ENCODE data around the gene ADAP1. TPM values are rescaled to one million over a fixed set of nuclear protein-coding genes. Genes with fewer than 3 reads are reported as not detected.

ADAP1 gene
- total RNA-seq, 1 experiment from 2014 or later: 34.0 TPM

DNA sequence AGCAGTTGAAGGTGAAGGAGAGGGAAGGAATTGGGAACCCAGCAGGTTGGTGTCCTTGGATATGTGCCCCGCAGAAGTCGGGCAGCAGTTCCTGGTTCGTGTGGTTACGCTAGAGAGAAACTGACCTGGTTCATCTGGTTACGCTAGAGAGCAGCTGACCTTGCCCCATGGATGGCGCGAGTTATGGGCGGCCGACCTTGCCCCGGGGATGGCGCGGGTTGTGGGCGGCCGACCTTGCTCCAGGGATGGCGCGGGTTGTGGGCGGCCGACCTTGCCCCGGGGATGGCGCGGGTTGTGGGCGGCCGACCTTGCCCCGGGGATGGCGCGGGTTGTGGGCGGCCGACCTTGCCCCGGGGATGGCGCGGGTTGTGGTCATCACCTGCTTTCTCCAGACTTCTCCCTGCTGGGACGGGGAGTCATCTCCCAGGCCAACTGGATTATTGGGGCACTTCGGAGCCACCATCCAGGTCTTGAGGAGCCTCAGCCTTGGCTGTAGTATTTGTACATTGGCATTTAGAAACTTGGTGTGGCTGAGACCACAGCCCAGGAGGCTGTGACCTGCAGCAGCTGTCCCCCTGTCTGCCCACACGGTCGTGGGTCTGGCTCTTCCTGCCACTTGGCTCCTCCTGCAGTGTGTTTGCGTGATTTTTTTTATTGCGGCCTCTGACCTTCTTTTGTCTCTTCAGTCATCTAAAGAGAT is 72.0 kb downstream of the ADAP1 start:
- Histone ChIP-seq H3K27me3 (ENCODE audit: insufficient read depth, low read length) (no peaks in the 10 kb centered on the region), H4K20me1 (ENCODE audit: insufficient read depth) (no peaks in the 10 kb centered on the region; the same call in 1 of the 2 replicates), H3K36me3 (ENCODE audit: control insufficient read depth in 1 of 2, insufficient read depth in 2 of 2, low read length in 2 of 2) (peaks cover 0 to 10% of the 10 kb centered on the region in 2 experiments; a peak in 2 of 4 replicates), H3K9ac (ENCODE audit: low read length) (no peak overlapping the region), H3K9me3 (ENCODE audit: control insufficient read depth in 1 of 2, insufficient read depth in 1 of 2, low read depth in 1 of 2, low read length in 2 of 2) (no peaks in the 10 kb centered on the region), H2AFZ (ENCODE audit: low read depth, low read length, poor library complexity, severe bottlenecking) (no peak overlapping the region), H3K27ac (ENCODE audit: low read depth, low read length) (no peak overlapping the region), H3K9me2 (ENCODE audit: insufficient read depth) (no peaks in the 10 kb centered on the region), H3K4me2 (ENCODE audit: low read length) (no peak overlapping the region), H3K4me1 (ENCODE audit: control insufficient read depth in 1 of 2, insufficient read depth in 2 of 2, low read length in 2 of 2) (peaks cover 4 to 7% of the 10 kb centered on the region in 2 experiments), H3K79me2 (ENCODE audit: insufficient read depth, low read length) (peaks cover 100% of the 10 kb centered on the region), H3K4me3 (replicated peaks in 1 of 2; ENCODE audit: low read depth in 1 of 2, low read length in 2 of 2) (no peak overlapping the region)
- DNase-seq (ENCODE audit: low read depth, low spot score) (no peak), ATAC-seq (no peak)
- no TSS peak for BruUV-seq (replicated peaks)
- RAD21 ChIA-PET (ENCODE audit: low non-redundant PET in 1 of 2, low total read pairs in 2 of 2, uncharacterized antibody in 2 of 2, unreplicated experiment in 2 of 2): no interaction called here
- POLR2A ChIA-PET: no interaction called here
- TF ChIP-seq ZFX (IDR thresholded peaks at IDR 0.05) (no peak), SP1 (IDR thresholded peaks at IDR 0.05; ENCODE audit: low read depth) (no peak)
- intact Hi-C loops (cut with micrococcal nuclease): no loop called here
- CTCF ChIA-PET: no interaction called here

DNA sequence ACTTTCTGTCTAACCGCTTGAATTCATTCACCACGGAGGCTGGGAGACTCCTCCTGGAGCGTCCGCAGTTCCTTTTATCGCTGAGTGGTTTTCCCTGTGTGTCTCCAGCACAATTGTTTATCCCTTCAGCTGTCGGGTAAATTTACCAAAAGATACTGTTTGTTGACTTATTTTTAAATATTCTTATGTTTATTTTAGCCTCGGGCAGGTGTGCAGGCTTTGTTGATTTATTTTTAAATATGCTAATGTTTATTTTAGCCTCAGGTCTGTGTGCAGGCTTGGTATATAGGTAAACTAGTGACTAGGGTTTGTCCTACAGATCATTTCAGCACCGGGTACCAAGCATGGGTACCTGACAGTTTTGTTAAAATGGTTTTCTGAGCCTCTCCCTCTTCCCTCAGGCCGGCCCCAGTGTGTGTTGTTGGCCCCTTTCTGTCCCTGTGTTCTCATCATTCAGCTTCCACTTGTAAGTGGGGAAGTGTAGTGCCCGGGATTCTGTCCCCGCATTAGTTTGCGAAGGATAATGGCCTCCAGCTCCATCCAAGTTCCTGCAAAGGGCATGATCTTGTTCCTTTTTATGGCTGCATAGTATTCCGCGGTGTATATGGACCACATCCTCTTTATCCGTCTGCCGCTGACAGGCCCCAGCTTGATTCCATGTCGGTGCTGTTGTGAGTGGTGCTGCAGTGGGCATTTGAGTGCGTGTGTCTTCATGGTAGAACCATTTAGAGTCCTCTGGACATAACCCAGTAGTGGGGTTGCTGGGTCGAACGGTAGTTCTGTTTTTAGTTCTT is 72.8 kb downstream of the ADAP1 start:
- intact Hi-C loops (cut with micrococcal nuclease): no loop called here
- Histone ChIP-seq H3K27me3 (ENCODE audit: insufficient read depth, low read length) (no peaks in the 10 kb centered on the region), H3K9me2 (ENCODE audit: insufficient read depth) (no peaks in the 10 kb centered on the region), H3K4me3 (replicated peaks in 1 of 2; ENCODE audit: low read depth in 1 of 2, low read length in 2 of 2) (no peak overlapping the region), H3K9me3 (ENCODE audit: control insufficient read depth in 1 of 2, insufficient read depth in 1 of 2, low read depth in 1 of 2, low read length in 2 of 2) (no peaks in the 10 kb centered on the region), H3K9ac (ENCODE audit: low read length) (no peak overlapping the region), H3K36me3 (ENCODE audit: control insufficient read depth in 1 of 2, insufficient read depth in 2 of 2, low read length in 2 of 2) (peaks cover 0 to 9% of the 10 kb centered on the region in 2 experiments; a peak in 2 of 4 replicates), H2AFZ (ENCODE audit: low read depth, low read length, poor library complexity, severe bottlenecking) (no peak overlapping the region), H4K20me1 (ENCODE audit: insufficient read depth) (no peaks in the 10 kb centered on the region; the same call in 1 of the 2 replicates), H3K27ac (ENCODE audit: low read depth, low read length) (no peak overlapping the region), H3K4me1 (ENCODE audit: control insufficient read depth in 1 of 2, insufficient read depth in 2 of 2, low read length in 2 of 2) (peaks cover 4 to 7% of the 10 kb centered on the region in 2 experiments), H3K79me2 (ENCODE audit: insufficient read depth, low read length) (peaks cover 98% of the 10 kb centered on the region), H3K4me2 (ENCODE audit: low read length) (no peak overlapping the region)
- ChIA-PET RAD21 (ENCODE audit: low non-redundant PET in 1 of 2, low total read pairs in 2 of 2, uncharacterized antibody in 2 of 2, unreplicated experiment in 2 of 2) (no interaction called here), POLR2A (no interaction called here), CTCF (no interaction called here)
- DNase-seq (ENCODE audit: low read depth, low spot score): no peak
- no TSS peak for BruUV-seq (replicated peaks)
- no peak for TF ChIP-seq YY1 (IDR thresholded peaks at IDR 0.05; ENCODE audit: extremely low read depth, insufficient replicate concordance, low read depth, low read length)
- no peak for TF ChIP-seq EGR1 (IDR thresholded peaks at IDR 0.05; ENCODE audit: low read depth)
- no peak for ATAC-seq
